Measurements from ENCODE around the gene FAM184A. TPM values are rescaled to one million over a fixed set of nuclear protein-coding genes. Genes with fewer than 3 reads are reported as not detected.

The FAM184A gene
- total and polyA plus RNA-seq, 2 of the 8 experiments (the other 6 are each of a cell fraction or from before 2014, with no cell fraction given): 6.3 to 11.3 TPM

DNA sequence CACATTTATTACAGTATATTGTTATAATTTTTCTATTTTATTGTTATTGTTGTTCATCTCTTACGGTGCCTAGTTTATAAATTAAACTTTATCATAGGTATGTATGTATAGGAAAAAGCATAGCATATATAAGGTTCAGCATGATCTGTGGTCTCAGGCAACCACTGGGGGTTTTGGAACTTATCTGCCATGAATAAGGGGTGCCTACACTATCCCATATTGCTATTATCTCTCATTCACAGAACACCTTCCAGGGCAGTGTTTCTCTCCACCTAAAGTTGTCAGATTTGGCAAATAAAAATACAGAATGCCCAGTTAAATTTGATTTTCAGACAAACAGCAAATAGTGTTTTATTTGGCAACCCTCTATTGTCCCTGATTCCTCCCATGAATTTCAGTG is 35.5 kb upstream of the FAM184A start (continued):
- TF ChIP-seq JUN (IDR thresholded peaks at IDR 0.05; ENCODE audit: low read depth, low read length): no peak
- no peak for TF ChIP-seq RFX5 (IDR thresholded peaks at IDR 0.05; ENCODE audit: borderline replicate concordance, low read depth, low read length)
- TF ChIP-seq NANOG (IDR thresholded peaks at IDR 0.05; ENCODE audit: insufficient read depth, low read depth, low read length, poor library complexity, severe bottlenecking): no peak
